Astrocyte (in vitro differentiated cells and primary cell): Measurements from ENCODE around the gene CFL1. TPM values are rescaled to one million over a fixed set of nuclear protein-coding genes. Genes with fewer than 3 reads are reported as not detected.

Experiments
- DNase-seq: peaks from one replicate; pipeline ENCODE4 v3.0.0-alpha.2; 2010; ENCODE audit warnings: low read depth
- FAIRE-seq: peaks from 2 replicates; lab custom pipeline; 2011; peaks lifted over from hg19 to GRCh38; lab: Jason Lieb, UNC
- H2AFZ ChIP-seq: 2 replicates; pipeline ENCODE4 v1.6.0; 2012; ENCODE audit warnings: low read depth, low read length, inconsistent platforms
- H3K27ac ChIP-seq: 2 replicates; pipeline ENCODE4 v1.5.1; 2011; ENCODE audit warnings: low read depth, low read length, inconsistent platforms
- H3K27me3 ChIP-seq: 2 replicates; pipeline ENCODE4 v1.6.0; 2011; ENCODE audit warnings: low read length, inconsistent platforms; ENCODE audit not compliant: insufficient read depth
- H3K36me3 ChIP-seq: 2 replicates; pipeline ENCODE4 v1.5.1; 2011; ENCODE audit warnings: low read length, inconsistent platforms; ENCODE audit not compliant: insufficient read depth
- H3K4me1 ChIP-seq: 2 replicates; pipeline ENCODE4 v1.5.1; 2011; ENCODE audit warnings: low read length, inconsistent platforms; ENCODE audit not compliant: insufficient read depth
- H3K4me2 ChIP-seq: 2 replicates; pipeline ENCODE4 v1.6.0; 2012; ENCODE audit warnings: low read length, inconsistent platforms
- H3K4me3 ChIP-seq: 2 replicates; pipeline ENCODE4 v1.5.1; 2011; ENCODE audit warnings: low read depth, mild to moderate bottlenecking, low read length, inconsistent platforms; ENCODE audit not compliant: insufficient read depth
- H3K79me2 ChIP-seq: 2 replicates; pipeline ENCODE4 v1.6.0; 2012; ENCODE audit warnings: mild to moderate bottlenecking, low read length, inconsistent platforms; ENCODE audit not compliant: insufficient read depth
- H3K9ac ChIP-seq: 2 replicates; pipeline ENCODE4 v1.6.0; 2012; ENCODE audit warnings: mild to moderate bottlenecking, low read length, inconsistent platforms
- H3K9me3 ChIP-seq: 2 replicates; pipeline ENCODE4 v1.5.1; 2012; ENCODE audit warnings: low read depth, mild to moderate bottlenecking, low read length, inconsistent platforms; ENCODE audit not compliant: insufficient read depth
- H4K20me1 ChIP-seq: 2 replicates; pipeline ENCODE4 v1.6.0; 2012; ENCODE audit warnings: low read length, inconsistent platforms; ENCODE audit not compliant: insufficient read depth
- H3K27ac Mint-ChIP-seq: one replicate; pipeline ENCODE4 v1.8.0; 2021; ENCODE audit warnings: mild to moderate bottlenecking, mixed read lengths; ENCODE audit not compliant: unreplicated experiment
- H3K27me3 Mint-ChIP-seq: one replicate; pipeline ENCODE4 v1.8.0; 2021; ENCODE audit warnings: low read depth, mixed read lengths; ENCODE audit not compliant: unreplicated experiment
- H3K36me3 Mint-ChIP-seq: one replicate; pipeline ENCODE4 v1.8.0; 2021; ENCODE audit warnings: low read depth, mixed read lengths; ENCODE audit not compliant: unreplicated experiment
- H3K4me1 Mint-ChIP-seq: one replicate; pipeline ENCODE4 v1.8.0; 2021; ENCODE audit warnings: low read depth, mixed read lengths; ENCODE audit not compliant: unreplicated experiment
- H3K4me3 Mint-ChIP-seq: one replicate; pipeline ENCODE4 v1.8.0; 2021; ENCODE audit warnings: mild to moderate bottlenecking, moderate library complexity, mixed read lengths; ENCODE audit not compliant: unreplicated experiment
- H3K9me3 Mint-ChIP-seq: one replicate; pipeline ENCODE4 v1.8.0; 2021; ENCODE audit warnings: mild to moderate bottlenecking, mixed read lengths; ENCODE audit not compliant: unreplicated experiment
- CTCF ChIP-seq: IDR thresholded peaks from 2 replicates; pipeline ENCODE4 v1.5.1; 2011; ENCODE audit warnings: low read depth, mild to moderate bottlenecking, inconsistent platforms, low read length, moderate library complexity; ENCODE audit not compliant: insufficient read depth
- EZH2 ChIP-seq: IDR thresholded peaks from 2 replicates; pipeline ENCODE4 v1.6.1; 2012; ENCODE audit warnings: mild to moderate bottlenecking, low read length, inconsistent platforms; ENCODE audit not compliant: insufficient read depth
- total RNA-seq: library from RNA; stranded (reverse); gene quantifications from 2 replicates; pipeline ENCODE4 v1.2.1, GENCODE V29; 2021

CFL1 gene
- total RNA-seq, 1 donor from 2014 or later = 1,931 TPM

GRCh38 chr11:65886826-65887722 is 29.1 kb upstream of the CFL1 start:
- Mint-ChIP-seq H3K9me3 (no peaks in the 10 kb centered on the region), H3K36me3 (peaks cover 12% of the 10 kb centered on the region), H3K4me1 (peaks cover 22% of the 10 kb centered on the region), H3K27ac (peak overlapping the region; percentile 22), H3K27me3 (no peaks in the 10 kb centered on the region), H3K4me3 (peak overlapping the region; percentile 97)
- H4K20me1 ChIP-seq = peaks cover 56% of the 10 kb centered on the region
- peak overlapping the region; percentile 87 for H3K4me3 ChIP-seq
- peaks cover 14% of the 10 kb centered on the region for H3K36me3 ChIP-seq
- DNase-seq (no peak), FAIRE-seq (no peak)
- no peaks in the 10 kb centered on the region for H3K27me3 ChIP-seq
- H3K4me2 ChIP-seq = peak overlapping the region; percentile 99
- H3K9ac ChIP-seq = peak overlapping the region; percentile 87
- no peak overlapping the region for H2AFZ ChIP-seq
- H3K4me1 ChIP-seq = peaks cover 48% of the 10 kb centered on the region
- no peaks in the 10 kb centered on the region for H3K9me3 ChIP-seq
- H3K79me2 ChIP-seq = peaks cover 45% of the 10 kb centered on the region
- TF ChIP-seq EZH2 (no peak), CTCF (no peak)
- peak overlapping the region; percentile 85 for H3K27ac ChIP-seq

GRCh38 chr11:65885808-65886536 is 28.0 kb upstream of the CFL1 start:
- H3K9me3 Mint-ChIP-seq = no peaks in the 10 kb centered on the region
- H3K27ac Mint-ChIP-seq = no peak overlapping the region
- Histone ChIP-seq H3K36me3 (peaks cover 14% of the 10 kb centered on the region), H3K27ac (no peak overlapping the region), H4K20me1 (peaks cover 45% of the 10 kb centered on the region), H3K9ac (no peak overlapping the region), H3K27me3 (no peaks in the 10 kb centered on the region), H3K4me2 (peak overlapping the region; percentile 99), H2AFZ (no peak overlapping the region), H3K79me2 (peaks cover 36% of the 10 kb centered on the region), H3K4me3 (no peak overlapping the region), H3K4me1 (peaks cover 42% of the 10 kb centered on the region), H3K9me3 (no peaks in the 10 kb centered on the region)
- H3K27me3 Mint-ChIP-seq = no peaks in the 10 kb centered on the region
- peaks cover 12% of the 10 kb centered on the region for H3K36me3 Mint-ChIP-seq
- FAIRE-seq = no peak
- H3K4me1 Mint-ChIP-seq = peaks cover 22% of the 10 kb centered on the region
- TF ChIP-seq CTCF (no peak), EZH2 (no peak)
- DNase-seq = no peak
- peak overlapping the region; percentile 97 for H3K4me3 Mint-ChIP-seq
